Calu3 (cell line): ENCODE measurements around the gene GADD45B. TPM values are rescaled to one million over a fixed set of nuclear protein-coding genes. Genes with fewer than 3 reads are reported as not detected.

Experiments used
- BruUV-seq: library from RNA; stranded (reverse); fragments of 400-500 nt; replicated peaks from 2 replicates; lab custom pipeline; 2021; lab: Mats Ljungman, UMichigan
- CTCF ChIA-PET: fragments of 300-600 bp; sonication (Branson Sonifier 250); formaldehyde crosslinking; loops from one replicate; lab custom pipeline; 2022; ENCODE audit warnings: antibody characterized with exemption; lab: Charles Lee
- DNase-seq: peaks from one replicate; pipeline ENCODE4 v3.0.0; 2022
- H3K27ac Mint-ChIP-seq: one replicate; pipeline ENCODE4 v1.8.0; 2022; ENCODE audit warnings: mixed read lengths; ENCODE audit not compliant: unreplicated experiment
- H3K27me3 Mint-ChIP-seq: one replicate; pipeline ENCODE4 v1.8.0; 2022; ENCODE audit warnings: mixed read lengths; ENCODE audit not compliant: unreplicated experiment
- H3K36me3 Mint-ChIP-seq: one replicate; pipeline ENCODE4 v1.8.0; 2022; ENCODE audit warnings: mild to moderate bottlenecking, moderate library complexity, mixed read lengths; ENCODE audit not compliant: insufficient read depth, unreplicated experiment
- H3K4me1 Mint-ChIP-seq: one replicate; pipeline ENCODE4 v1.8.0; 2022; ENCODE audit warnings: mild to moderate bottlenecking, low read depth, mixed read lengths; ENCODE audit not compliant: unreplicated experiment
- H3K4me3 Mint-ChIP-seq: one replicate; pipeline ENCODE4 v1.8.0; 2022; ENCODE audit warnings: mild to moderate bottlenecking, low read depth, moderate library complexity, mixed read lengths; ENCODE audit not compliant: unreplicated experiment
- H3K9me3 Mint-ChIP-seq: one replicate; pipeline ENCODE4 v1.8.0; 2022; ENCODE audit warnings: low read depth, mixed read lengths; ENCODE audit not compliant: unreplicated experiment
- intact Hi-C: fragments of 100-400 bp; cut with micrococcal nuclease; formaldehyde crosslinking; loops from one replicate; pipeline ENCODE4 v1.10.0; 2022; ENCODE audit not compliant: unreplicated experiment
- total RNA-seq: library from RNA; stranded (reverse); gene quantifications from 2 replicates; pipeline ENCODE4 v1.2.3, GENCODE V29; 2022
- TF ChIP-seq, protein P1 (sequence below): fragments of 200-600 bp; IDR thresholded peaks from one replicate; pipeline ENCODE4 v1.8.0; 2022; ENCODE audit warnings: antibody characterized with exemption; ENCODE audit not compliant: unreplicated experiment

The GADD45B gene
- total RNA-seq, 1 experiment from 2014 or later: 36.5 TPM

GRCh38 chr19:2436384-2436783, 39.5 kb upstream of the GADD45B start:
- no peak overlapping the region for H3K4me3 Mint-ChIP-seq
- peaks cover 10% of the 10 kb centered on the region for H3K36me3 Mint-ChIP-seq
- CTCF ChIA-PET: interaction anchor here (0.6 kb wide), 2 partner anchors 64 to 158 kb away, joined by 4 read pairs; no protein-coding TSS in a partner anchor

GRCh38 chr19:2436926-2437325, 39.0 kb upstream of the GADD45B start:
- TF ChIP-seq, protein P1, sequence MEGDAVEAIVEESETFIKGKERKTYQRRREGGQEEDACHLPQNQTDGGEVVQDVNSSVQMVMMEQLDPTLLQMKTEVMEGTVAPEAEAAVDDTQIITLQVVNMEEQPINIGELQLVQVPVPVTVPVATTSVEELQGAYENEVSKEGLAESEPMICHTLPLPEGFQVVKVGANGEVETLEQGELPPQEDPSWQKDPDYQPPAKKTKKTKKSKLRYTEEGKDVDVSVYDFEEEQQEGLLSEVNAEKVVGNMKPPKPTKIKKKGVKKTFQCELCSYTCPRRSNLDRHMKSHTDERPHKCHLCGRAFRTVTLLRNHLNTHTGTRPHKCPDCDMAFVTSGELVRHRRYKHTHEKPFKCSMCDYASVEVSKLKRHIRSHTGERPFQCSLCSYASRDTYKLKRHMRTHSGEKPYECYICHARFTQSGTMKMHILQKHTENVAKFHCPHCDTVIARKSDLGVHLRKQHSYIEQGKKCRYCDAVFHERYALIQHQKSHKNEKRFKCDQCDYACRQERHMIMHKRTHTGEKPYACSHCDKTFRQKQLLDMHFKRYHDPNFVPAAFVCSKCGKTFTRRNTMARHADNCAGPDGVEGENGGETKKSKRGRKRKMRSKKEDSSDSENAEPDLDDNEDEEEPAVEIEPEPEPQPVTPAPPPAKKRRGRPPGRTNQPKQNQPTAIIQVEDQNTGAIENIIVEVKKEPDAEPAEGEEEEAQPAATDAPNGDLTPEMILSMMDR: no peak
- H3K36me3 Mint-ChIP-seq: peaks cover 5% of the 10 kb centered on the region
- no peaks in the 10 kb centered on the region for H3K4me1 Mint-ChIP-seq
- intact Hi-C loops: no loop called here
- DNase-seq: no peak
- BruUV-seq: no TSS peak
- no peak overlapping the region for H3K27ac Mint-ChIP-seq
- no peaks in the 10 kb centered on the region for H3K9me3 Mint-ChIP-seq
- no peaks in the 10 kb centered on the region for H3K27me3 Mint-ChIP-seq
- H3K4me3 Mint-ChIP-seq: no peak overlapping the region
- CTCF ChIA-PET: no interaction called here

More at GRCh38 chr19:2436384-2436783, 39.5 kb upstream of the GADD45B start:
- Mint-ChIP-seq H3K27ac (no peak overlapping the region), H3K9me3 (no peaks in the 10 kb centered on the region), H3K27me3 (no peaks in the 10 kb centered on the region), H3K4me1 (no peaks in the 10 kb centered on the region)
- no TSS peak for BruUV-seq
- intact Hi-C loops: no loop called here
- DNase-seq: no peak
- TF ChIP-seq, protein P1: no peak

GRCh38 chr19:2438178-2438577, 37.7 kb upstream of the GADD45B start:
- TF ChIP-seq, protein P1: no peak
- Mint-ChIP-seq H3K9me3 (no peaks in the 10 kb centered on the region), H3K27me3 (no peaks in the 10 kb centered on the region), H3K36me3 (peaks cover 5% of the 10 kb centered on the region), H3K4me3 (no peak overlapping the region), H3K27ac (no peak overlapping the region), H3K4me1 (no peaks in the 10 kb centered on the region)
- no TSS peak for BruUV-seq
- no peak for DNase-seq
- intact Hi-C loops: no loop called here
- CTCF ChIA-PET: no interaction called here

- Mint-ChIP-seq H3K4me1 (no peaks in the 10 kb centered on the region), H3K9me3 (no peaks in the 10 kb centered on the region), H3K36me3 (peaks cover 10% of the 10 kb centered on the region), H3K27me3 (no peaks in the 10 kb centered on the region), H3K27ac (no peak overlapping the region), H3K4me3 (no peak overlapping the region)
- CTCF ChIA-PET: interaction anchor here (0.5 kb wide), 1 partner anchor 540 kb away, joined by 3 read pairs; no protein-coding TSS in a partner anchor
- no TSS peak for BruUV-seq
- intact Hi-C loops: no loop called here
- TF ChIP-seq, protein P1: no peak
- no peak for DNase-seq
Measured at GRCh38 chr19:2440515-2440914, 35.4 kb upstream of the GADD45B start.
